GM18526 (cell line): Measurements from ENCODE around the gene ALG1.

Experiments
- POLR2A ChIP-seq: IDR thresholded peaks from 3 replicates; pipeline ENCODE4 v1.6.1; 2011; ENCODE audit not compliant: insufficient read length; ENCODE audit errors: extremely low read depth

Gene ALG1

DNA sequence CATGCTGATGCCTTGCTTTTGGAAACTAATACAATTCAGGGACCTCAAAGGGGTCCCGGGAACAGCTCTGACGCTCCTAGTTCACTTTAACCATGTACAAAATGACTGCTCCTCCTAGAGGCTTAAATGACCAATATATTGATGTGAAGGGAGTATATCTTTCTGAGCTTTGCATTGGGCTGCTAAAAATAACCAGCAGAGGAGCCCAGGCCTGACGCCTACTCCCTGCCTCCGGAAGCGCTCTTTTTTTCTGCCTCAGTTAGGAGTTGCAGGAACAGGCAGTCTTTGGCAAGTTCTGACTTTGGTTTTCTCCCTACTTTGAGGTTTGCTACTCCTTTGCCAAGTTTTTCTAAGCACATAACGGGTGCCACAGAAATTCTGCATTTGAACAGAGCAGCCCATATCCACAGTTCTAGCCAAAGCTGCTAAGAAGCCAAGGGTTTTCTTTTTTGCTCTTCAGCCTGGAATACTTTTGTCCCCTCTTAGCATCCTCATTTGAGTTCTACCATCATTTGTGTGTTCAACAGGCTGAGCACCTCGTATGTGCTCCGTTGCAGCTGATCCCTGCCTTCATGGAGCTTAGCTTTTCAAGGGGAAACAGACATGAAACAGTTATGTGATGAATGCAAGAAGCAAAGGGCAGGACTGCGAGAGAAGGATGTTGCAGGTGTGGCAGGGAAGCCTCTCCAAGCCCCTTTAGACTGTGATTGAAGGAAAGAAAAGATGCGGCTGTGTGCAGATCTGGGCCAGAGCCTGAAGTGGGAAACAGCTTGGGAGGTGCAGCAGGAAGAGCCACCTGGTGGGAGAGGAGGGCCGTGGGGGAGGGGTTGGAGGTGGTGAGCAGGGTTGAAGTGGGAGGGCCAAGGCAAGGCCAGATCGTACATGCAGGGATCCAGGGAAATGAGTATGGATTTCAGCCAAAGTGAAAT lies 35.2 kb upstream of the ALG1 start:
- TF ChIP-seq POLR2A: no peak

DNA sequence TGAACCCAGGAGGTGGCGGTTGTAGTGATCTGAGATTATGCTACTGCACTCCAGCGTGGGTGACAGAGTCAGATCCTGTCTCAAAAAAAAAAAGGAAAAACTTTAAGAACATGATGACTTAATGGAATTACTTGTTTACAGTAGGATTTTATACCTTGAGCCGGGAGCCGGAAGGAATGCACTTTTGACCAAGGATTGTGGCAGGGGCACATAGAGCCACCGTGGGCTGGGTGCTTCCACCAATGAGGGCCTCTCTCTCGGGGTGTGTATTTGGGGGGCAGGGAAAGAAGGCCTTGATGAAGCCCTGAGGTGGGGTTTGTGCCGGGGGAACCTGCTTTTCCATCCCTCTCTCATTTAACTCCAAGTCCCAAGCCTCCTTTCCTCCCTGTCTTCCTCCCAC lies 31.2 kb upstream of the ALG1 start:
- no peak for TF ChIP-seq POLR2A

DNA sequence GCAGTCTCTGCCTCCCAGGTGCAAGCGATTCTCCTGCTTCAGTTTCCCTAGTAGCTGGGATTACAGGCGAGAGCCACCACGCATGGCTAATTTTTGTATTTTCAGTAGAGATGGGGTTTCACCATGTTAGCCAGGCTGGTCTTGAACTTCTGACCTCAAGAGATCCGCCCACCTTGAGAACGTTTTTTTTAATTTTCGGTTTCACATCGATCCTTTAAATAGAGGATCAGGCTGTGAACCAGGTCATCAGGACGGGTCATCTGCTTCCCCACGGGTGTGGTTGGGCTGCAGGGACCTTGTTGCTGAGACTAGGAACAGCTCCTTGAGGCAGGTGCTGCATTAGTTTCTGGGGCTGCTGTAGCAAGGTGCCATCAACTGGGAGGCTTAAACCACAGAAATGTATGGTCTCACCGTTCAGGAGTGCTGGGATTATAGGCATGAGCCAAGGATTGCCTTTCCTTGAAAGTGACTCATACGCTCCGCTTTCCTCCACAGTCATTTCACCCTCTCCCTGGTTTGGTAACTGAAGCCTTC lies 30.0 kb upstream of the ALG1 start:
- TF ChIP-seq POLR2A: no peak

GRCh38 chr16:5042574-5043171 lies 29.0 kb upstream of the ALG1 start:
- no peak for TF ChIP-seq POLR2A

DNA sequence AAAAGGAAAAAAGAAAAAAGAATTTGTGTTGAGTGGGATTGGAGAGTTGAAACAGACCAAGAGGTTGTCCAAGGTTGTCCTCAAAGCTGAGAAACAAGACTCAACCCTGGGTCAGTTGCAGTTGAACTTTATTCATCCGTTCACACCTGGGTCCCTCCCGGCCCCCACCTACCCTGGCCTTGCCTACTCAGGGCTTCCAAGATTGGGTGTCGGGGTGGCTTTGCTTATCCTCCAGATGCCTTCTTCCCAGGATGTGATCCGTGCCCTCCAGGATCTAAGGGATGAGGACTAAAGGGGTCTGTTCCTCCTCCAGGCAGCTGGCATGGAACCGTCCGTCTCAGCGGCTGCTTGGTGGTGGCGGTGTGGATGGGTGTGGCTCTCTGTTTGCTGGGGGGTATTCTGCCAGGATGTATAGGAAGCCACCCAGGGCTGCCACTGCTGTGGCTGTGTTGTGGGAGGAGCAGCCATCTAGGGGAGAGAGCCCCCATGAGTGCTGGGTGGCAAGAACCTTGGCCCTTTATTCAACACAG lies 27.6 kb upstream of the ALG1 start:
- no peak for TF ChIP-seq POLR2A

- TF ChIP-seq POLR2A: no peak
These were observed 26.0 kb upstream of the ALG1 start for GRCh38 chr16:5045499-5046115.

- no peak for TF ChIP-seq POLR2A
These were observed 24.7 kb upstream of the ALG1 start for GRCh38 chr16:5046914-5047313.

DNA sequence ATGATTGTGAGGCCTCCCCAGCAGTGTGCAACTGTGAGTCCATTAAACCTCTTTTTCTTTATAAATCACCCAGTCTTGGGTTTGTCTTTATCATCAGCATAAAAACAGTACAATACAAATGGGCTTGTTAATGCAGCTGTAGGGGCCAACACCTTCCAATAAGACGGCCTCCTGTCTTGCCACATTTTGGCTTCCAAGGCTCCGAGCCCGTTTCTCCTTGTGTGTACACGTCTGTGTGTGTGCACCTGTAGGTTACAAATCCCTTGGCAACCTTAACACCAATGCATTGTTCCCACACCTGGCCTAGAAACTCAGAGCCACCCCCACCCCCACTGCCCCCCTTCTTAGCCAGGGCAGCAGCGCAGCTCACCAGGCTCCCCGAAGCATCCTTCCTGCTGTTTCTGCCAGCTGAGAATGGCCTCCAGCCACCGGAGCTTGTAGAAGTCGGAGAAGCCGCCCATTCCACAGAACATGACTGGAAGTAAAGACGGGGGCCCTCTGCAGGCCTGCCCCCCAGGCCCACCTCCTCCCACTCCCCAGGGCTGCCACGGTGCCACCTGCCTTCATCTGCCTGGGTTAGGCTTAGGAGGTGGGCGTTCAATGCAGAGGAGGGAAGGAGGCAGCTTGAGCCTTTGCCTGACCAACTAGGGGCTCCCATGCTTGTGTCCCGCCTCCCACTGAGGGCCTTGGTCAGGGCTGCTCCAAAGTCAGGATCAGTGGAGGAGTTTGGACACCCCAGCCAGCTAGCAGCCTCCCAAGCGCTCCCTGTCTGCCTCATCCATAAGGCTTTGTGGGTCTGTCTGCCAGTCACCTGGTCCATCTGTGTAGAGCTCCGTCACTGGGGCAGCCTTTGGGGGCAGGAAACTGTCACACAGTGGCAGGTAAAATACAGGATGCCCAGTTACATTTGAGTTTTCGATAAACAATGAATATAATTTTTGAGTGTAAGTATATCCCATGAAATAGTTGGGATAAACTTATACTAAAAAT lies 16.5 kb upstream of the ALG1 start:
- TF ChIP-seq POLR2A: no peak

GRCh38 chr16:5056352-5056751 lies 15.3 kb upstream of the ALG1 start:
- TF ChIP-seq POLR2A: no peak

DNA sequence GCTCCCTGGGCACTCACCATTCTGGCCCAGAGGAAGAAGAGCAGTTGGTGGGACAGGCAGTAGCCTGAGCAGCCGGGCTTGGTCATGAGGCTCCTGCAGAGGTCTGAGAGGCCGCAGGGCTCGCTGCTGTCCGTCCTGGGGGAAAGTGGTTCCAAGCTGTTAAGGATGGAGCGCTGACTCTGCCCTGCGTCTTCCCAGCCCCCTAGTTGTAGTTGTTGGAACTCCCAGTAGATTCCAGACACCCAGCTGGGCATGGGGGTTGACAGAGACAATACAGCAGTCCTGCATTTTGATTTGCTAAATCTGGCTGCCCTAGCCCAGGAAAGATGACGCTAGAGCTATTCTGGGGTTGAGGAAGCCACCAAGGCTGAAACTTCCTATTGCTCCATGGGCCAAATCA lies 13.2 kb upstream of the ALG1 start:
- TF ChIP-seq POLR2A: no peak

DNA sequence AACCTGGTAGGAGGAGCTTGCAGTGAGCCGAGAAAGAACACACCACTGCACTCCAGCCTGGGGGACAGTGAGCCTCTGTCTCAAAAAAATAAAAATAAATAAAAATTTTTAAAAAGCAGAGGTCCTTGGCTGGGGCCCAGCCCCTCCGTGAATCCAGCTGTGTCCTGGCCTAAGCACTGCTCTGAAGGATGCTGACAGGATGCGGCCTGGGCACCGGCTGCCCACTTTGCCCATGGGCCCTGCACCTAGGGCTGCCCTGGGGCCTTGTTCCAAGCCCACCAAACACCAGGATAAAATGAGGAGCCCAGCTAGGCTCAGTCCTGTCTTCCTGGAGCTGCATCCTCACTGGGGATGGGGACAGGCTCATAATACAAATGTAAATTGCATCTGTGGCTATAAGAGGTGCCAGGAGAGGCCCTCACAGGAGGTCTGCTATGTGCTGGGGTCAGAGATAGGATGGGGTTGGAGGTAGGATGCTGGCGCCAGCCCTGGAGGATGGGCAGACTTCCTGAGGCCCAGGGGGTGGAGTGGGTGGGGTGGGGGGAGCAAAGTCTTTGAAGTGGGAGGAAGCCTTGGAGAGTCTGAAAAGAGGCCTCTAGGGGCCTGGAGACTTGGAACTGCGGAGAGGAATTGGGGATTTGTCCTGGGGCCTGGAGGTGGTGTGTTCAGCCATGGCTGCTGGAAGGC lies 12.1 kb upstream of the ALG1 start:
- no peak for TF ChIP-seq POLR2A

DNA sequence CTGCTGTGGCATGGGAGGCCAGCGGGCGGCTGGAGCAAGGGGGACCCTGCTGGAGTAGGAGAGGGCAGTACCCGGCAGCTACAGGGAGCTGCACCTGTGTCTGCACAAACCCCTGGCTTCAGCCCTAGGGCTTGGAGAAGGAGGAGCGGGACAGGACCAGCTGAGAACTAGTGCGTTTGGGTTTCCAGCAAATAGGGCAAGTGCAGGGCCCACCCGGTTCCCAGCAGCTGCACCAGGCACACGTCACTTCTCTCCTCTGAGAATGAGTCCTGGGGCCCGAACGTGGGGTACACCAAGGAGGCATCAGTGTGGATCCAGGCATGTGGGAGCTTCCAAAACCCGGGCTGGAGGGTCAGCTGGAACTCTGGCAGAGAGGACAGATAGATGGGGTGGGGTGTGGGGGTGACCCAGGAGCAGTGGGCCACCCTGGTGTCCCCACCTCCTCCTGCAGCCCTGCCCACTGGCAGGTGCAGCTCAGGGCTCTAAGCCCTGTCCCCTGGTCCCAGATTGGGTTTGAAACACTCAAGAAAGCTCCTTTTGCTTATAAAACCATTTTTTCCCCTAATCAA lies 11.5 kb upstream of the ALG1 start:
- no peak for TF ChIP-seq POLR2A

DNA sequence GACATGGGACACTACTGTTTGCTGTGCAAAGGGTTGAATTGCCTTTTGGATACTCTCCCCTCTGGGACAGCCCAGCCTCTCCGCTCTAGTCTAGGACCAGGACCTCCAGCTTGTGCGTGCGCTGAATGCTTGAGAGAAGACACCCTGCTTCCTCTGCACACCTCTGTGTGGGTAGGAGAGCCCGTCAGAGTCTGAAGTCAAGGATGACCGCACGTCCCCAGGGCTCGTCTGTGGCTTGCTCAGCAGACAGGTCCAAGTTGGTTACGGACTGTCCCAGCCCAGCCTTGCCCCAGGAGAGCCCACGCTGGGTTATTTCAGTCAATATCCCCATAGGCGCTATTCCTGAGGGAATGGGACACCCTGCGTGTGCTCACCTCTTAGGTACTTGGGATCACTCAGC lies 9.6 kb upstream of the ALG1 start:
- TF ChIP-seq POLR2A: no peak
